HG02840 (cell line): ENCODE data around the gene GHRL.

Source experiments
- ATAC-seq: cut with Tn5 transposase; IDR thresholded peaks from one replicate; pipeline ENCODE4 v1.9.1; 2021; ENCODE audit warnings: mild to moderate bottlenecking, moderate library complexity, moderate number of reproducible peaks; ENCODE audit not compliant: unreplicated experiment, low FRiP score

GHRL gene

DNA sequence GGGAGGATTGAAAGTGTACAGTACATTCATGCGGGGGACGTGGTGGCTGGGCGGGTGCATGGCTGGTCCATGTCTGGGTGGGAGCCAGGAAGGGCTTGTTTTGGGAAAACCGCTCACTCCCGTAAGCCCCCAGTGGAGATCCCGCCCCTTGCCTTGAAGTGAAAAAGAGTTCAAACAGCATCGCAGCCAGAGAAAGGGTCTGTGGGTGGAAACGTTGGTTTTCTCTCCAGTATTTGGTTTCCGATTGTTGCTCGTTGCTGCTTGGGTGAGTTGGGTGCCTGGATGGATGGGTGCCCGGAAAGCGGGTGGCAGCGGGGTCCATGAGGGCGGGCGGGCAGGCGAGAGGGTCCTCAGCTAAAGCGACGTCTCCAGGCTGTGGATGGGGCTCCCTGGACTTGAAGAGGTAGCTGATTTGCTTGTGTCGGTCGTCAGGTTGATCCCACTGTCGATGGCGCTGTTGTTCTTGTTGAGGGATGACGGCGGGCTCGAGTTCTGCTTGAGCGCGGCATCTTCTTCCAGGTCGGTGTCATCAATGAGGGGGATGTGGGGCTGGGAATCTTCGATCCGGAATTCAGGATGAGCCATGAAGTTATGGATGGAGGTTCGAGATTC lies 35.8 kb upstream of the GHRL start:
- ATAC-seq: no peak

DNA sequence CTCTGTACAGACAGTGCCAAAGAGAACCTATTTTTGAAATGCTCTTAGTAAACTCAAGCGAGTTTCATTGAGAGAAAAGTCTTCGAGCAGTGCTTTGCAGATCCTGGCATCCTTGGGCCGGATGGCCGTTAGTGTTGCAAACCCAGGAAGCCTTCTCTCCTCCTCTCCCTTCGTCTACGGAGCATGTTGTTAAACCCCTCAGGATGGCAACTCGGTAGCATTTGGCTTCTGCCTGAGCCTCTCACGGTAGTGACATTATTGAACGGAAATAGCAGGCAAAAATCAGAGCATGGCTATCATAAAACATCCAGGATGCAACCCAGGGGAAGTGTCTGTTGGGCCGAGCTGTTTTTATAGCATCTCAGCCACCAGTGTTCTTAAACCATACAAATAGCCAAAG lies 34.8 kb upstream of the GHRL start:
- no peak for ATAC-seq

DNA sequence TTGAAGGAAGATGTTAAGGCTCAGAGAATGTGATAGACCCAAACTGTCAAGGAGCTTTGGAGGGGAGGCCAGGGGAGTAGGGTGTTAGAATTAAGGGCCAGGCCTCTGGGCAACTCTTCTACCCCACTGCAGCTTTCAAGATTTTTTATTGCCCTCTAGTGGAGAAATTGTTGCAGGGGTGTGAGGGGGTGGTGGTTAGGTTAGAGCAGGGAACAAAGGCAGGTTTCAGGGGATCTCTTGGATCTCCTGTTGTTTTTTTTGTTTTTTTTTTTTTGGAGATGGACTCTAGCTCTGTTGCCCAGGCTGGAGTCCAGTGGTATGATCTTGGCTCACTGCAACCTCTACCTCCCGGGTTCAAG lies 29.6 kb upstream of the GHRL start:
- ATAC-seq: no peak

- no peak for ATAC-seq
Measured at GRCh38 chr3:10321630-10322351, 29.0 kb upstream of the GHRL start.

DNA sequence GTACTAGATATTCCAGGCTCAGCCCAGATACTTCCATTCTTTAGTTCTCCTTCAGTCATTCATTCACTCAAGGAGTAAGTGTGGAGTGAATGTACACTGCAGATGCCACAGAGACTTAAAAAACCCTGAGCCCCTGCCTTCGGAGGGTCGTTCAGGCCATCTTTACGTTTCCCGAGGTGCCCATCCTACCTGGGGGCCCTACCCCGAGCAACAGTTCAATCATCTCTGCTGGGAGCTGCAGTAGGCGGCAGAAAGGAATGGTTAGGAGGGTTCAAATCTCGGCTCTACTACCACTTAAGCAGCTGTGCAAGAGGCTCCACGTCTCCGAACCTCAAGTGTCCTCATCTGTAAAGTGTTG lies 27.6 kb upstream of the GHRL start:
- no peak for ATAC-seq

DNA sequence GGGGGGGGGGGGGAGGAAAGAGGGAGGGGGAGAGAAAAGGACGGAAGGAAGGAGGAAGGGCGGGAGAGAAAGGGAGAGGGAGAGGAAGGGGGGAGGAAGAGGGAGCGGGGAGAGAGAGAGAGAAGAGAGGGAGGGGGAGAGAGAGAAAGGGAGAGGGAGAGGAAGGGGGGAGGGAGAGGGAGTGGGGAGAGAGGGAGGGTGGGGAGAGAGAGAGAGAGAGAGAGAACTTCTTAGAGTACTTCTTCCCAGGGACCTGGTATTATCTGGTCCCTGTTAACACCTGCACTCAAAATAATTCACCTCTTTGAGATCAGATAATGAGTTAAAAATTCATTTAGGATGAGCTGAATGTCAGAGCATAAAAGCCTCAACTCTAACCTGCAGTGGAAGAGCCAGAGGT lies 27.1 kb upstream of the GHRL start:
- no peak for ATAC-seq

DNA sequence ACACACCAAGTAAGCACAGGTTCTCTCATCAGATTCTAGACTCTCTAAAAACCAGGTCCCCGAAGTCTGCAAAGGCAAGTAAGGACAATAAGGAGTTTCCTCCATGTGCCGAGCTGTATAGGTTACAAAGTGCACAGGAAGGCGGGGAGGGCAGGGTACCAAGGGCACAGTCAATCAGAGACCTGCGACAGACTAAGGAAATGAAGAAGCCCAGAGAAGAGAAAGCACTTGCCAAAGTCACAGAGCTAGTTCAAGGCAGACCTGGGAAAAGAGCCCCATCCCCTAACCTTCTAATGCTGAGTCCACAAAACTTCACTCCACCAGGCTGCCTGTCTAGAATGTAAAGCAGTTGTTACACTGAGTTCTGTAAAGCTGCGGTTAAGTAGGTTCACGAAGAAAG lies 26.5 kb upstream of the GHRL start:
- no peak for ATAC-seq

DNA sequence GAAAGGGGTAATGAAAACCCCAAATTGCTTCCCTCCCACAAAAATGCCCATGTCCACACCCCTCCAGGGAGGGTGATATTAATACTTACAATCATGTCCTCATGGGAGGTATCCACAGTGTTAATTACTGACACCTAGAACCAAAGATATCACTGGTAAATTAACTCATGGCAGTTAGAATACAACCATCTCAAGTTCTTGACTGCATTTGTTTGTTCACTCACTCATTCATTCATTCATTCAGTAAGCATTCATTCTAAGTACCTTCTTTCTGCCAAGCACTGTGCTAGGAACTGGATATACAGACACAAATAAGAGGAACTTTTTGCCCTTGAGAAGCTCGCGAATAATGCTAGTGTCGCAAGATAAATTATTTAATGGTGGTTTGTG lies 25.2 kb upstream of the GHRL start:
- no peak for ATAC-seq

DNA sequence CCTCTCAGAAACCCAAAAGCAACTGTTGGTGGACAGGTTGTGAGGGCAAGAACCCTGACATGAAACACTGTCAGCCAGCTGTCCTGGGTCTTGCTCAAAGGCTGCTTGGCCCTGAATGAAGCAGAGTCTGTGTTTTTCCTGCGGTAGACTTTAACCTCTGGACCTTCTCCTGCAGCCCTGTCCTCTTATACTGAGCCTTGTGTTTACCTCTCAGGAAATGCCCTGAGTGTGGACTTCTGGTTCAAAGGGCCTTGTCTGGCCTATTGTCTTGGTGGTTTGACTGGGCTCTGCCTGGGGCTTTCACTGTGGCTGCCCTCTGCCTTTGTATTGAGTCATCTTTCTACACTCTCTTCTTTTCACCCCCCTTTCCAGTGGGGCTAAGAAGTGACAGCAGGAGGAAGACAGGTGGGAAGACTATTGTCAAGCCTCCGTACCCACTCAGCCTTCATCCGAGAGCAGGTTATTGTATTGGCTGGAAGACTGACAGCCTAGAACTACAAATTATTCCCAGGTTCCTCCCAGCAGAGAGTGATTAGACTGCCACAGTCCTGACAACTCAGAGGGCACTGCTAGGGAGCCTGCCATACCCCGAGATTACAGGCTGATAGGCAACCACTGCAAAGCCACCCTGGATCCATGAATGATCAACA lies 24.7 kb upstream of the GHRL start:
- ATAC-seq: no peak

- no peak for ATAC-seq
Measured at GRCh38 chr3:10315771-10316344, 23.1 kb upstream of the GHRL start.

DNA sequence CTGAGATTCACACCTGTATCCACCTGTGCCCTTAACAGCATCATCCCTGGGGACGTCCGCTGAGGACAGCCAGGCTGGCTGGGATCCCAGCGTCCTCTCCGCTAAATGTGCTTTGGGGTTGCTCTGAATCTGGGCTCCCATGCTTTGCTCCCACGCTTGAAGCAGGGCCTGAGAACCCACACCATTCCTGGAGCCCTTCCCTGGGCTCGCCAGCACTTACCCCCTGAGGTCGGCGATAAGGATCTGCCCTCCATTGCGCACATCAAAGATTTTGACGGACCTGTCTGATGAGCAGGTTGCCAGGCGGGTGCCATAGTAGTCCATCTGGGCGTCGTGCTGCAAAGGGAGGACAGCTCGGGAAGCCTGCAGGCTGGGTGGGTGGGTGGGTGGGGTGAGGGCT lies 22.4 kb upstream of the GHRL start:
- ATAC-seq: no peak

- ATAC-seq: no peak
Measured at GRCh38 chr3:10312861-10313260, 20.1 kb upstream of the GHRL start.

DNA sequence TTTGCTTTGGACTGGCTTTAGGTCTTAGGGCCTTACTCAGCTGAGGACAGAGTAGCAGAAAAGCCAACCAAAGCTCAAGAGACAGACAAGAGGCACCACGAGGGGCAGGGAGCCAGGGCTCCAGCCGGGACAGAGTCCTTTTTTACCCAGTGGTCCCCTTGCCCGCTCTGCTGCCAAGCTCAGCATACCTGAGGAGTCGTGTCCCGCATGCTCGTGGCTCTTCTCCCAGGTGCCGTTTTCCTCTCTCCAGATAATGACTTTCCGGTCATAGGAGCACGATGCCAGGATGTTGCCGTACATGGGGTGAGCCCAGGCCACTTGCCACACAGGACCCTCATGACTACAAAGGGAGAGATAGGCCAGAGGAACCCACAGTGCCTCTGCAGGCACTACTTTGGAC lies 19.6 kb upstream of the GHRL start:
- ATAC-seq: no peak

GRCh38 chr3:10311710-10312109 lies 19.0 kb upstream of the GHRL start:
- no peak for ATAC-seq

DNA sequence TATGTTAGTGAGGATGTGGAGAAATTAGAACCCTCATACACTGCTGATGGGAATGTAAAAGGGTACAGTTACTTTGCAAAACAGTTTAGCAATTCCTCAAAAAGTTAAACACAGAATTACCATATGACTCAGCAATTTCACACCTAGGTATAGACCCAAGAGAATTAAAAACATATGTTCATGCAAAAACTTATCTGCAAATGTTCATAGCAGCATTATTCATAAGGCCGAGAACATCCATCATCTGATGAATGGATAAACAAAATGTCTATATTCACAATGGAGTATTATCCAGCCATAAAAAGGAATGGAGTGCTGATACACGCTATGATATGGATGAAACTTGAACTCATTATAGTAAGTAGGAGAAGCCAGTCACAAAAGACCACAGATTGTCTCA lies 17.8 kb upstream of the GHRL start:
- no peak for ATAC-seq

GRCh38 chr3:10309736-10310135 lies 17.0 kb upstream of the GHRL start:
- ATAC-seq: no peak

DNA sequence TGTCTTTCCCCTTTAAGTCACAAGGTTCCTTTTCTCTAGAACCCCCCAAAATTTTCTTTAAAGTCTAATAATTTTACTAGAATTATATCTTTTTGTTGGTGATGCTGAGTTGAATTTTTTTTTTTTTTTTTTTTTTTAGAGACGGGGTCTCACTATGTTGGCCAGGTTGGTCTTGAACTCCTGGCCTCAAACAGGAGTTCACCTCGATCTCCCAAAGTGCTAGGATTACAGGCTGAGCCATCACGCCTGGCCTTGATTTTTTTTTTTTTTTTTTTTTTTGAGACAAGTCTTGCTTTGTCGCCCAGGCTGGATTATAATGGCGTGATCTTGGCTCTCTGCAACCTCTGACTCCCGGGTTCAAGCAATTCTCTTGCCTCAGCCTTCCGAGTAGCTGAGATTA lies 15.9 kb upstream of the GHRL start:
- no peak for ATAC-seq

DNA sequence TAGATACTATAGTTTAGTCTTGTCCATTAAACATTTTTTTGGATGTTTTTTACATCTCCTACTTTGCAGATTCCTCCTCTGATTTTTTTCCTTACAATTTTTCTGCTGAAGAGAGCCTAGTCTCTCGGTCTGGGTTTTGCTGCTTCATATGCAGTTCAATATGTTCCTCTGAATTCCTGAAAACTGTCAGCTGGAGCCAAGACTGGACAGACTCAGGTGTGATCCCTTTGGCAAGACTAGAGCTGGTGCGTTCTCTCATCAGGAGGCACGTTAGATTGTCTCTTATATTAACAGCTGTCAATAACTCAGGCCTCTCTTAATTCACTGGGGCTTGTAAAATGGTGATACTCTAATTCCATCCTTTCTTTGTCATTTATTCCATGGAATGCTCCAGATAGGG lies 13.4 kb upstream of the GHRL start:
- ATAC-seq: no peak

DNA sequence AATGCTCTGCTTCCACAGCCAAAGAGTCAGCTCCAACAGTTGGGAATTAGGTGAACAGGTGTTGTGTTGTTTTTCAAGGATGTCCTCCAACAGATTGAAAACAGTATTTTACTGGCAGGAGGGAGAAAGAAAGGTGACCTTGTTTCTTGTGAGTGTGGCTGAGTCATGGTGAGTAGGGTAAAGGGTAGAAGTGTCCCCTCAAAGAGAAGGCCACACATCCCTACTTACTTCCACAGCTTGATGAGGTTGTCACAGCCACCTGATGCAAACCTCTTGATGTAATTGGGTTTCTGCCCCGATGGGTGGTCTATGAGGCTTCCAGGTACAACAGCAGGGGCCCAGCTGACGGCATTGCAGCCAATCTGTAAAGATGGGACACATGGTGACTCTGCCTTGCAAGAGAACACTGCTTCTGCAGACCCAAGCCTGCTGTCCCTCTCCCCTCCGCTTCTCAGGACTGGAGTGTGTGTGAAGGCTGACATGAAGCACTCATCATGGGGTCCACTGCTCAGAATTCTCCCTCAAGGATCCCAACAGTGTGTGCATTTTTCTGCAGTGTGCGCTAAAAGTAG lies 12.7 kb upstream of the GHRL start:
- ATAC-seq: no peak

DNA sequence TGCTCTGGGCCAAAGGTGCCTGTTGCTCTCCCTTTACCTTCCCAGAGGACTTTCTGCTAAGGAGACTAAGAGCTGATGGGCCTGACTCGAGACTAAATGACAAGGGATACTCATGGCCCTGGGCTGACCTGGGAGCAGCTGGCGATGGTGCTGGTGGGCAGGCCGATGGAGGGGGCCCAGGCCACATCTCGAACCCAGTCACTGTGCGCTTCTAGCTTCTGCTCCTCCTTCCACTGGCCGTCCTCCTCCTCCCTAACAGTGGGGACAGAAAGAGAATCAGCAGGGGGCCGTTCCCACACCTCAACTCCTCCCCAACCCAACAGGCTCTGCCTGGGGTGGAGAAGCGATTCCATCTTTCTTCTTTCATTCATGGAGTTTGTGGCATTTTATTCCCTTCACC lies 12.2 kb upstream of the GHRL start:
- ATAC-seq: no peak

DNA sequence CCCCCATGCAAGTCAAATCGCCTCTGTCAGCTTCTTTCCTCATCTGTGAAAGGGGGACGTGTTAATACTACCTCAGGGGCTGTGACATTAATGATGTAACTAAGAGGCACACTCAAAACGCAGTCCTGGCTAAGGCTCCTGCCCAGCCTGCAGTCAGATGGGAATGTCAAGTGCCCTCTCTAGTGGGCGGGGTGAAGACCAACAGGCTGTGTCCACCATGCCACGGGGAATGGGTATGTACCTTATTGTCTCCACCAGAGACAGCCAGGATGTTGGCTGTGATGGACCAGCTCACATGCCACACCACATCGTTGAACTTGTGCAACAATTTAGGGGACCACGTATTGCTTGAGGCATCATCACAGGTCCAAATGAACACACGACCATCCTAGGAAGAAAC lies 11.0 kb upstream of the GHRL start:
- ATAC-seq: no peak

DNA sequence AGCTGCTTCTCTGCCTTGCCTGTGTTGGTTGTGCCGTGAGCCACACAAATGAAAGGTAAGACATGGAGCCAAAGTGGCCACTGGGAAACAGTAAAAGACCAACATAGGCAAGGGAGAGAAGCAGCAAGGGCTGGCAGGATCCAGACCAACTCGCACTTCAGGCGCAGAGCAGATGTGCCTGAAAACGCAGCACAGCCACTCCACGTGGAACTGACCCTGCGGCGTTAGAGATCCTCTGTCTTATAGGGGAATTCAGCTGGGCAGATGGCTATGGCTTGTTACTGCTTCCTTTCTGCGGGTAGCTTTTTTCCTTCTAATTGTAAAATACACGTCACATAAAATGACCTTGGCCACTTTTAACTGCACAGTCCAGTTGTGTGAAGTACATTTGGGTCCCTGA lies 10.4 kb upstream of the GHRL start:
- ATAC-seq: no peak
